Ovary (tissue), 9 donors: ENCODE data around the gene HOXA6. TPM values are rescaled to one million over a fixed set of nuclear protein-coding genes. Genes with fewer than 3 reads are reported as not detected.

Experiments
- DNase-seq, 5 donors: peaks; one replicate each; pipeline ENCODE4 v3.0.0-alpha.2; 2019 to 2020
- H3K27ac ChIP-seq, 2 donors: fragments of 200-600 bp; one replicate each; pipeline versions ENCODE4 v1.5.1 to v1.8.0; 2019 to 2022
- H3K27me3 ChIP-seq: fragments of 200-600 bp; one replicate; pipeline ENCODE4 v1.8.0; 2022
- H3K36me3 ChIP-seq: fragments of 200-600 bp; sonication (generic); one replicate; pipeline ENCODE4 v1.5.1; 2019
- H3K4me1 ChIP-seq: one replicate; pipeline ENCODE4 v1.8.1; 2013; ENCODE audit warnings: mild to moderate bottlenecking, moderate library complexity; ENCODE audit not compliant: insufficient read depth
- H3K4me3 ChIP-seq: fragments of 200-600 bp; sonication (generic); one replicate; pipeline ENCODE4 v1.5.1; 2017
- H3K9me3 ChIP-seq, 2 donors: fragments of 200-600 bp in 1 of 2; sonication (generic) in 1 of 2; one replicate each; pipeline versions ENCODE4 v1.5.1 to v1.8.1; 2013 to 2019; ENCODE audit warnings: mild to moderate bottlenecking in 1 of 2, moderate library complexity in 1 of 2
- EP300 ChIP-seq: sonication (generic); formaldehyde crosslinking; IDR thresholded peaks from one replicate; pipeline ENCODE4 v1.6.1; 2017; ENCODE audit warnings: antibody characterized with exemption
- POLR2A ChIP-seq: fragments of 450-650 bp; IDR thresholded peaks from one replicate; pipeline ENCODE4 v1.6.1; 2017; ENCODE audit warnings: antibody characterized with exemption, mild to moderate bottlenecking, moderate library complexity
- WGBS, 3 donors: extraction: QIAGEN DNeasy Blood & Tissue Kit in 1 of 3; methylation state at CpG; one replicate each; pipeline versions ENCODE4 v1.1.5 to v1.1.7; 2013 to 2017; 5-methylcytosine and 5-hydroxymethylcytosine counted together
- intact Hi-C, 4 donors: fragments of 100-400 bp; cut with DNase I; formaldehyde crosslinking; loops; one replicate each; pipeline versions ENCODE4 v1.11.0 to v1.15.1; 2022 to 2023
- microRNA counts: library from miRNA; unstranded; fragments of <30 nt; microRNA quantifications from one replicate; lab custom pipeline; 2016
- microRNA-seq, 3 donors: library from miRNA; unstranded; fragments of <30 nt; microRNA quantifications; one replicate each; pipeline versions ENCODE4 to v1.2.0, GENCODE V29; 2019 to 2020
- polyA plus RNA-seq, 2 donors: library from polyadenylated mRNA; stranded (reverse); fragments of 200-250 nt in 1 of 2; fragments of 350-450 nt in 1 of 2; fragmentation: Illumina TruSeq in 1 of 2; extraction: RNeasy Lipid Tissue Mini Kit (QIAGEN cat#74804) in 1 of 2; gene quantifications; one replicate each; pipeline ENCODE4 v1.2.3, GENCODE V29; 2013 to 2014
- small RNA-seq: library from RNA; depleted of rRNA; stranded (forward); fragments of <200 nt; gene quantifications from one replicate; pipeline ENCODE3, GENCODE V24; 2016
- total RNA-seq, 7 donors: library from RNA; depleted of rRNA in 2 of 7; stranded (reverse); fragments of >200 nt in 2 of 7; fragmentation: NEBNext Ultra II Directional in 3 of 7; extraction: Animal tissue kit (Norgen Biotek cat#: 25700) in 3 of 7; gene quantifications; one replicate each; pipeline versions ENCODE4 v1.1.0 to v1.2.4, GENCODE V29; 2016 to 2023
- TF ChIP-seq, protein P1 (sequence below), 3 donors: fragments of 450-650 bp in 2 of 3; fragments of 200-600 bp in 1 of 3; IDR thresholded peaks; one replicate each; pipeline versions ENCODE4 v1.5.1 to v1.8.0; 2016 to 2022; ENCODE audit warnings: antibody characterized with exemption in 3 of 3, mild to moderate bottlenecking in 1 of 3
- donor health status: DM: no; HTN: no; CAD: no; lungs with moderate emphysema.
- donor health status: DM: no; HTN: no; CAD: no.
- donor health status: Bipolar disorder and iron deficiency.
- donor health status: DM: yes; HTN: yes; CAD: no.
- donor health status: DM: no; HTN: no; CAD: no.
- donor health status: DM: yes; HTN: yes; CAD: no.

The HOXA6 gene
- total and polyA plus RNA-seq, 9 donors = 0.29 to 4.2 (median 0.39) TPM; not detected in 1

GRCh38 chr7:27096768-27097514 is 50.6 kb downstream of the HOXA6 start:
- Histone ChIP-seq H3K9me3 (no peaks in the 10 kb centered on the region), H3K4me3 (peak overlapping the region; percentile 87), H3K4me1 (peaks cover 4% of the 10 kb centered on the region), H3K27me3 (no peaks in the 10 kb centered on the region), H3K36me3 (no peaks in the 10 kb centered on the region), H3K27ac (peak overlapping the region in 1 of 2 donors; percentile 65)
- intact Hi-C loops = no loop called here
- peak in 4 of 5 donors; percentile 37 to 80 (median 62) for DNase-seq
- TF ChIP-seq EP300 (no peak), POLR2A (no peak)
- TF ChIP-seq, protein P1, sequence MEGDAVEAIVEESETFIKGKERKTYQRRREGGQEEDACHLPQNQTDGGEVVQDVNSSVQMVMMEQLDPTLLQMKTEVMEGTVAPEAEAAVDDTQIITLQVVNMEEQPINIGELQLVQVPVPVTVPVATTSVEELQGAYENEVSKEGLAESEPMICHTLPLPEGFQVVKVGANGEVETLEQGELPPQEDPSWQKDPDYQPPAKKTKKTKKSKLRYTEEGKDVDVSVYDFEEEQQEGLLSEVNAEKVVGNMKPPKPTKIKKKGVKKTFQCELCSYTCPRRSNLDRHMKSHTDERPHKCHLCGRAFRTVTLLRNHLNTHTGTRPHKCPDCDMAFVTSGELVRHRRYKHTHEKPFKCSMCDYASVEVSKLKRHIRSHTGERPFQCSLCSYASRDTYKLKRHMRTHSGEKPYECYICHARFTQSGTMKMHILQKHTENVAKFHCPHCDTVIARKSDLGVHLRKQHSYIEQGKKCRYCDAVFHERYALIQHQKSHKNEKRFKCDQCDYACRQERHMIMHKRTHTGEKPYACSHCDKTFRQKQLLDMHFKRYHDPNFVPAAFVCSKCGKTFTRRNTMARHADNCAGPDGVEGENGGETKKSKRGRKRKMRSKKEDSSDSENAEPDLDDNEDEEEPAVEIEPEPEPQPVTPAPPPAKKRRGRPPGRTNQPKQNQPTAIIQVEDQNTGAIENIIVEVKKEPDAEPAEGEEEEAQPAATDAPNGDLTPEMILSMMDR (IDR thresholded peaks at IDR 0.05) = no peak
- WGBS, 3 donors = 1 to 2% (median 2%) methylated on average over 41 of the region's 41 CpGs

- H3K27ac ChIP-seq = peak within 1 kb of the TSS in 1 of 2 donors; percentile 65
- H3K27me3 ChIP-seq = no peaks in the 10 kb centered on the region
- H3K4me3 ChIP-seq = peak within 1 kb of the TSS; percentile 87
- no peaks in the 10 kb centered on the region for H3K9me3 ChIP-seq
- H3K4me1 ChIP-seq = peaks cover 4% of the 10 kb centered on the region
- no peak for TF ChIP-seq POLR2A
- no peak for TF ChIP-seq EP300
- TF ChIP-seq, protein P1 (IDR thresholded peaks at IDR 0.05) = no peak
- intact Hi-C loops = no loop called here
- peak; percentile 52 to 83 (median 74) for DNase-seq
- WGBS, 3 donors = 0 to 1% (median 0%) methylated on average over 67 to 68 of the region's 68 CpGs
- no peaks in the 10 kb centered on the region for H3K36me3 ChIP-seq
Measured at GRCh38 chr7:27095897-27096767, 51.4 kb downstream of the HOXA6 start, which contains the start of gene HOXA1. Gene HOXA1 (minus strand): TSS chr7:27096000. CDS start chr7:27095912, 88 bp downstream.

MicroRNA genes within 50 kb of the gene (microRNA counts, 767-probe panel; counts per million panel counts)
- microRNA hsa-miR-196b-5p (lab: Ali Mortazavi, UCI) = 530 counts per million, percentile 78 among the panel's probes with 10 or more counts

Small RNAs within 50 kb of the gene (microRNA-seq; reads per million reads assigned to microRNA genes)
- 48.2 to 186 (median 186) reads per million in 3 donors for gene MIR196B

Small RNAs within 50 kb of the gene (small RNA-seq; reads per million reads assigned to genes)
- gene AC004080.5 (not detected), gene RF01977 (not detected), gene RF02140 (not detected), gene RF02141 (not detected)

Other genes with a start within 250 kb of the HOXA6 start
- gene HOXA1, start 51.8 kb downstream of the HOXA6 start, total RNA-seq = 1 to 10 TPM in 3 of 7 donors, under 1 TPM in 4; 0.23 to 1.5 (median 0.62) TPM
- gene HOXA1, start 51.8 kb downstream of the HOXA6 start, polyA plus RNA-seq = under 1 TPM; 0.45 to 0.88 TPM
- gene HOXA2, start 45.1 kb downstream of the HOXA6 start, total RNA-seq = 1 to 10 TPM in 3 of 7 donors, under 1 TPM in 2, not detected in 2; 0.36 to 9.0 (median 1.1) TPM
- 1 to 10 TPM in 1 of 2 donors, under 1 TPM in 1; 0.73 to 1.8 TPM for gene HOXA2, start 45.1 kb downstream of the HOXA6 start, polyA plus RNA-seq
- gene HOXA4, start 17.0 kb downstream of the HOXA6 start, total RNA-seq = 10 to 100 TPM in 2 of 7 donors, 1 to 10 TPM in 3, under 1 TPM in 2; 0.22 to 34.0 (median 2.3) TPM
- gene HOXA4, start 17.0 kb downstream of the HOXA6 start, polyA plus RNA-seq = 10 to 100 TPM in 1 of 2 donors, 1 to 10 TPM in 1; 6.6 to 12.9 TPM
- 10 to 100 TPM in 2 of 7 donors, 1 to 10 TPM in 2, under 1 TPM in 3; 0.40 to 29.6 (median 1.4) TPM for gene HOXA5, start 4.1 kb downstream of the HOXA6 start, total RNA-seq
- gene HOXA5, start 4.1 kb downstream of the HOXA6 start, polyA plus RNA-seq = 1 to 10 TPM; 1.8 to 5.6 TPM
- 10 to 100 TPM in 2 of 7 donors, 1 to 10 TPM in 3, under 1 TPM in 2; 0.36 to 50.9 (median 1.3) TPM for gene HOXA3, start 4.8 kb upstream of the HOXA6 start, total RNA-seq
- gene HOXA3, start 4.8 kb upstream of the HOXA6 start, polyA plus RNA-seq = 1 to 10 TPM; 2.3 to 3.4 TPM
- gene HOXA7, start 8.9 kb upstream of the HOXA6 start, total RNA-seq = 1 to 10 TPM in 3 of 7 donors, under 1 TPM in 4; 0.23 to 4.5 (median 0.75) TPM
- gene HOXA7, start 8.9 kb upstream of the HOXA6 start, polyA plus RNA-seq = 1 to 10 TPM in 1 of 2 donors, under 1 TPM in 1; 0.53 to 4.1 TPM
- 1 to 10 TPM in 1 of 7 donors, under 1 TPM in 5, not detected in 1; 0.12 to 1.0 (median 0.57) TPM for gene HOXA9, start 17.8 kb upstream of the HOXA6 start, total RNA-seq
- gene HOXA9, start 17.8 kb upstream of the HOXA6 start, polyA plus RNA-seq = 1 to 10 TPM in 1 of 2 donors, under 1 TPM in 1; 0.22 to 2.5 TPM
- gene HOXA10, start 26.5 kb upstream of the HOXA6 start, total RNA-seq = 1 to 10 TPM in 3 of 7 donors, under 1 TPM in 3, not detected in 1; 0.25 to 2.0 (median 0.91) TPM
- gene HOXA10, start 26.5 kb upstream of the HOXA6 start, polyA plus RNA-seq = 1 to 10 TPM in 1 of 2 donors, under 1 TPM in 1; 0.34 to 2.8 TPM
- gene HOXA11, start 37.5 kb upstream of the HOXA6 start, total RNA-seq = 1 to 10 TPM in 3 of 7 donors, under 1 TPM in 1, not detected in 3; 0.23 to 2.0 (median 1.5) TPM
- under 1 TPM; 0.11 to 0.65 TPM for gene HOXA11, start 37.5 kb upstream of the HOXA6 start, polyA plus RNA-seq
- gene HOXA13, start 52.3 kb upstream of the HOXA6 start, total RNA-seq = not detected
- gene HOXA13, start 52.3 kb upstream of the HOXA6 start, polyA plus RNA-seq = under 1 TPM in 1 of 2 donors, not detected in 1; 0.07 TPM
- not detected for gene EVX1, start 95.0 kb upstream of the HOXA6 start, total RNA-seq
- not detected for gene EVX1, start 95.0 kb upstream of the HOXA6 start, polyA plus RNA-seq